Endothelial cell of coronary artery (primary cell): ENCODE results near the gene NYNRIN. TPM values are rescaled to one million over a fixed set of nuclear protein-coding genes. Genes with fewer than 3 reads are reported as not detected.

Experiments used
- total RNA-seq: library from RNA; depleted of rRNA; stranded (reverse); fragments of >200 nt; gene quantifications from 2 replicates; pipeline ENCODE4 v1.2.3, GENCODE V29; 2014

NYNRIN gene
- total RNA-seq, result 8.0 and 14.1 TPM in 2 replicates

DNA sequence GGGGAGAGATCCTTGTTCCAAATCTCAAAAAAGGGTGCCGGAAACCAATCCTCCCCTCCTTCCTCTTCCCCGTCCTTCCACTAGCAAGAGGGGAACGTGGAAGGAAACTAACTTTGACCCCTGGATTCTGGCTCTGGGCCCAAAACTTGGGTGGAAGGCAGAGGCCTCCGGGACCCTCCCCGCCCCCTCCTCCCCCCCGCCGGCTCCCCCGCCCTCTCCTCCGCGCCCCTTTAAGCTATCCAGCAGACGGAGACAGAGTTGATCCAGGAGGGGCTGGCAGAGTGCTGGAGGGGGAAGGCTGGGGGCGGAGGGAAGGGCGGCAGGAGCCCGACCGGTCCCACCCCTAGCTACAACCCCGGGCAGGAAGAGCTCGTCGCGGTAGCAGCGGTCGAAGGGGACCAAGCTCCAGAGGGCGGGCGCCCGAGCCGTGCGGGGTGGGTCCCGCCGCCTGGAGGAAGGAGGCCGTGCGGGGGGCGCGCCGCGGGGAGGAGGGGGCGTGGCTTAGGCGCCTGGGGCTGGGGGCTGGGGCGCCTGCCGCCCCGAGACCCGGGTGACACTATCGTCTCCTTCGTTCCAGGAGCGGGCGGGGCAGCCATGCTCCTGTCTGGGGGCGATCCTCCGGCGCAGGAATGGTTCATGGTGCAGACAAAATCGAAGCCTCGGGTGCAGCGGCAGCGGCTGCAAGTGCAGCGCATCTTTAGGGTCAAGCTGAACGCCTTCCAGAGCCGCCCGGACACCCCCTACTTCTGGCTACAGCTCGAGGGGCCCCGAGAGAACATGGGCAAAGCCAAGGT, at the start of gene NYNRIN:
NYNRIN (plus strand) TSS at position 351 of the 794 bp plus-strand sequence; CDS start at position 595, 244 bp downstream.

DNA sequence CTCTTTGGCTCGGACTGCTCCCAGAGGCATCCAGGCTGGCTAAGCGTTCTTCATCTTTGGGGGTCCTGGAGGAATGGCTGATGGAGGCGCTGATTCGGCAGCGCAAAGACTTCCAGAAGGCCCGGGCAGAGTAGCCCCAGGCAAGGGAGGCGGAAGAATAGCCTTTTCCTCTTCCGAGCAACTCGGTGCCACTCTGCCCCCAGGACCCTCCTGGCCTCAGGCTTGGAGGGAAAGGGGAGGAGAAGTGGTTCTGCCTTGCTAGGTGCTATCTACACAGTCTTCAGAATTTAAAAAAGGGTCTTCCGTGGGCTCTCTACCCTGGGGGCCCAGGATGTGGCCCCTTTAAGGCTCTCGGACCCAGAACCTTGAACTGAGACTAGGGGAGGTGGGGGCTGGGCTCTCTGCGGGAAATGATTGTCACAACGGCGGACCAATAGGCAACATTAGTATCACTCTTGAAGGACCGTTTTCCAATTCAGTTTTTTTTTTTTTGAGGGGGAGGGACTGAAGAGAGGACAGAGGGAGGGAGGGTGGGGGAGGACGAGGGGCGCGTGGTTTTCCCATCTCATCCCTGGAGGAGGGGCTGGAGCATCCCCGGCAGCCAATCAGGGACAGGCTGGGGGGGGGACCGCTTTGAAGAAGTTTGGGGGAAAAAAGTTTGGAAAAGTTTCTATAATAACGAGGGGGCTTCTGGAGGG, 31.1 kb upstream of the NYNRIN start, which contains the start of gene NFATC4:
NFATC4 (plus strand) TSS at position 671 of the 698 bp plus-strand sequence. CDS start 157 bp downstream, outside the sequence.

DNA sequence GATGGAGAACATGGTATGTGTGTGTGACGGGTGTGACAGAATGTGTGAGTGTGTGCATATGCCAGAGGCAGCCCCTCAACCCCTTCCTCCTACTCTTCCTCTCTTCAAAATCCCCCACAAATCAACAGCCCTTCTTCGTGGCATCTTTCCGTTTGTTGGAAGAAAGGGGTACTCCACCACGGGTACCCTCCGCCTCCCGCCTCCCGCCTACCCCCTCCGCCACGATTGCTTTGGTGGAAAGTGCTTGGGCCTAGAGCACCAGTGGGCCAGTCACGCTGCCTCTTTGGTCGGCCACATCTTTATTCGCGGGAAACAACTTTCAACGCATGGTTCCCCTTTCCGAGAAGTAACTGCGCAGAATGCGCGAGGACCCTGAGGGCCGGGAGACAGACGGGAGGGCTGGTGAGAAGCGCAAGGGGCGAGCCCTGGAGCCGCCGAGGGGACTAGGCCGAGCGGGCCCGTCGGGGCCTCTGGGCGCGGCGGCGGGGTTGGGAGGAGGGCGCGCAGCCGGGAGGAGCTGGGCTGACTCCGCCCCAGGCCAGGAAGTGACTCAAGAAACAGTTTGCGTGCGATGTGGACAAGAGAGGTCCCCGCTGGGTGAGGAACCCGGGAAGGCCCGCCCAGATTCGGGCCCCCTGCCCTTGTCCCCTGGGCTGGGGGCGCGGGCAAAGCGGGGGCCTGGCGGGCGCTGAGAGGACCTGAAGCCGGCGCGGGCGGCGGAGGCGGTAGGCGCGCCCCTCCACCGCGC, 30.8 kb downstream of the NYNRIN start, which contains the start of the genes CBLN3 and KHNYN:
CBLN3 (minus strand) TSS at position 274 of the 748 bp plus-strand sequence. CDS start 614 bp downstream, outside the sequence.
KHNYN (plus strand) TSS at position 560 of the 748 bp plus-strand sequence. CDS start 777 bp downstream, outside the sequence.

DNA sequence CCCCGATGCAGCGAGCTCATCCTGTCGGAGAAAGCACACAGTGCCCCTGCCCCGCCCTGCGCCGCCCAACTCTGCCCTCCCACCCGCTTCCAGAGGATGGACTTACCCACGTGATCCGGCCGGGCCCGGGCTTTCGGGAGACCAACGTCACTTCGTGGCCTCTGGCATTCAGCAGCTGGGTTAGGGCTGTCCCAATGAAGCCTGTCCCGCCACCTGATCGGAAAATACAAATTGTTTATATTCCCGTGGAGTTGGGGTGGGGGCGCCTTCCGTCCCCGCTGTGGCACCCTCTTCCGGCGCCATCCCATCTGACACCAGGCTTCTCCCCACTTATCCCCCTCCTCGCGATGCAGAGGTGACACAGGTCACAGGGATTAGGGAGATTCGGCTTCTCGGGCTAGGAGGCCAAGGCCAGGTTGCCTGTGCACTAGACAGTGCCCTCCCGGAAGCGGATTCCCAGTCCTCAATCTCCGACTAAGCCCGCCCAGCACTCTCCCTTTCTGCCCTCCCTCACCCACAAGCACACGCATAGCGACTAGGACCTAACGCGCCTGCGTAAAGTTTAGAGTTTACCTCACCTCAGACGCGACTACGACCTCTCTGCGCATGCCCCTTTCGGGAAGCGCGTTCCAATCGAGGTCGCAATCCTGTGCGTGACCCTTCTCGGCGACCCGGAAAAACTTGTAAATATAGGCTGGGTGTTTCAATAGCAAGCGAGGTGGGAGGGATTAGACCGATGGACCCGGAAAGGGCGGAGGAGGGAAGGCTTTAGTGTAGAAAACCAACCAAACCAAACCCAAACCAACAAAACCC, 43.6 kb downstream of the NYNRIN start, which contains the start of gene SDR39U1:
SDR39U1 (minus strand) TSS at position 537 of the 813 bp plus-strand sequence; CDS start at position 530, 7 bp downstream.

Other genes starting within 250 kb of the NYNRIN start
- 39.4 and 47.7 TPM in 2 replicates for gene IRF9, start 237.7 kb upstream of the NYNRIN start, total RNA-seq
- gene REC8, start 226.9 kb upstream of the NYNRIN start, total RNA-seq, result 1.3 and 4.2 TPM in 2 replicates
- 41.1 and 49.6 TPM in 2 replicates for gene IPO4, start 210.2 kb upstream of the NYNRIN start, total RNA-seq
- gene TM9SF1, start 203.6 kb upstream of the NYNRIN start, total RNA-seq, result 38.6 and 53.6 TPM in 2 replicates
- 0.09 TPM in 1 of 2 replicates, not detected in the other for gene TSSK4, start 193.3 kb upstream of the NYNRIN start, total RNA-seq
- gene CHMP4A, start 185.5 kb upstream of the NYNRIN start, total RNA-seq, result 16.7 and 27.9 TPM in 2 replicates
- 8.6 and 8.8 TPM in 2 replicates for gene MDP1, start 182.9 kb upstream of the NYNRIN start, total RNA-seq
- 235 and 253 TPM in 2 replicates for gene NEDD8, start 166.6 kb upstream of the NYNRIN start, total RNA-seq
- 76.5 and 85.2 TPM in 2 replicates for gene GMPR2, start 166.1 kb upstream of the NYNRIN start, total RNA-seq
- 38.1 and 43.4 TPM in 2 replicates for gene TINF2, start 156.4 kb upstream of the NYNRIN start, total RNA-seq
- 0.36 and 0.75 TPM in 2 replicates for gene TGM1, start 135.8 kb upstream of the NYNRIN start, total RNA-seq
- gene RABGGTA, start 127.4 kb upstream of the NYNRIN start, total RNA-seq, result 20.5 and 21.1 TPM in 2 replicates
- 6.6 and 7.3 TPM in 2 replicates for gene DHRS1, start 99.2 kb upstream of the NYNRIN start, total RNA-seq
- 24.8 and 25.4 TPM in 2 replicates for gene NOP9, start 99.2 kb upstream of the NYNRIN start, total RNA-seq
- gene CIDEB, start 91.0 kb upstream of the NYNRIN start, total RNA-seq, result 1.4 and 2.8 TPM in 2 replicates
- 2.9 and 5.6 TPM in 2 replicates for gene LTB4R2, start 88.9 kb upstream of the NYNRIN start, total RNA-seq
- 1.7 and 3.3 TPM in 2 replicates for gene LTB4R, start 87.5 kb upstream of the NYNRIN start, total RNA-seq
- 37.2 and 43.1 TPM in 2 replicates for gene ADCY4, start 63.9 kb upstream of the NYNRIN start, total RNA-seq
- gene RIPK3, start 59.0 kb upstream of the NYNRIN start, total RNA-seq, result 2.9 and 3.5 TPM in 2 replicates
- 14.8 and 25.8 TPM in 2 replicates for gene NFATC4, start 30.8 kb upstream of the NYNRIN start, total RNA-seq
- gene CBLN3, start 30.7 kb downstream of the NYNRIN start, total RNA-seq, result 1.3 and 2.6 TPM in 2 replicates
- 46.2 and 73.3 TPM in 2 replicates for gene KHNYN, start 31.0 kb downstream of the NYNRIN start, total RNA-seq
- 7.9 and 9.3 TPM in 2 replicates for gene SDR39U1, start 43.8 kb downstream of the NYNRIN start, total RNA-seq
- not detected in 2 replicates for gene CMA1, start 109.3 kb downstream of the NYNRIN start, total RNA-seq
- not detected in 2 replicates for gene CTSG, start 177.2 kb downstream of the NYNRIN start, total RNA-seq
- gene GZMH, start 210.7 kb downstream of the NYNRIN start, total RNA-seq, result not detected in 2 replicates
- gene GZMB, start 235.2 kb downstream of the NYNRIN start, total RNA-seq, result not detected in 2 replicates